Retinal pigment epithelial cell (primary cell): ENCODE data around the gene LAMA2.

Experiments used
- DNase-seq: peaks from one replicate; pipeline ENCODE4 v3.0.0-alpha.2; 2010; ENCODE audit warnings: low read depth
- H3K4me3 ChIP-seq: 2 replicates; pipeline ENCODE4 v1.5.1; 2011; ENCODE audit warnings: mild to moderate bottlenecking, low read length, control low read depth, moderate library complexity
- CTCF ChIP-seq: conservative IDR thresholded peaks from 2 replicates; pipeline ENCODE4 v1.5.1; 2011; ENCODE audit warnings: low read depth, low read length, control low read depth, inconsistent platforms

Gene LAMA2

GRCh38 chr6:129555206-129555832 is 672.4 kb downstream of the LAMA2 start:
- no peak overlapping the region for H3K4me3 ChIP-seq
- no peak for TF ChIP-seq CTCF
- no peak for DNase-seq

- no peak for TF ChIP-seq CTCF
- H3K4me3 ChIP-seq, result no peak overlapping the region
- no peak for DNase-seq
These were observed 675.3 kb downstream of the LAMA2 start for GRCh38 chr6:129558248-129558647.

- no peak for TF ChIP-seq CTCF
- DNase-seq, result no peak
- H3K4me3 ChIP-seq, result no peak overlapping the region
These were observed 682.4 kb downstream of the LAMA2 start for GRCh38 chr6:129565366-129565765.

GRCh38 chr6:129565811-129566210 is 682.9 kb downstream of the LAMA2 start:
- no peak for TF ChIP-seq CTCF
- no peak overlapping the region for H3K4me3 ChIP-seq
- DNase-seq, result no peak
